Measurements from ENCODE around the gene TMEM38B. TPM values are rescaled to one million over a fixed set of nuclear protein-coding genes. Genes with fewer than 3 reads are reported as not detected.

Gene TMEM38B
- total and polyA plus RNA-seq, 2 experiments from 2014 or later: 9.4 to 14.7 TPM

GRCh38 chr9:105751761-105752160 lies 57.4 kb downstream of the TMEM38B start (continued):
- TF ChIP-seq ZNF462 (CRISPR knock-in tag; IDR thresholded peaks at IDR 0.05) (no peak), POLR2AphosphoS5 (IDR thresholded peaks at IDR 0.05; ENCODE audit: low read depth) (no peak), JUNB (IDR thresholded peaks at IDR 0.05; ENCODE audit: unreplicated experiment) (no peak), CTCF (conservative IDR thresholded peaks at IDR 0.05; ENCODE audit: low read depth in 2 of 2) (no peak), STAT1 (IDR thresholded peaks at IDR 0.05; ENCODE audit: unreplicated experiment) (no peak), NANOG (IDR thresholded peaks at IDR 0.05; ENCODE audit: borderline replicate concordance) (no peak)

- Mint-ChIP-seq H3K27me3 (ENCODE audit: insufficient read depth, low read depth, poor library complexity) (no peaks in the 10 kb centered on the region), H3K36me3 (ENCODE audit: low read depth) (peaks cover 16% of the 10 kb centered on the region), H3K27ac (no peak overlapping the region), H3K4me1 (no peaks in the 10 kb centered on the region), H3K9me3 (peaks cover 15% of the 10 kb centered on the region), H3K4me3 (no peak overlapping the region)
- Histone ChIP-seq H3K4me2 (no peak overlapping the region), H3K36me3 (ENCODE audit: insufficient read depth) (no peaks in the 10 kb centered on the region), H3F3A (replicated peaks; ENCODE audit: low read depth) (no peaks in the 10 kb centered on the region), H2AFZ (no peak overlapping the region), H3K27ac (ENCODE audit: low read depth) (no peak overlapping the region), H3K27me3 (ENCODE audit: insufficient read depth) (no peaks in the 10 kb centered on the region), H3K4me1 (ENCODE audit: insufficient read depth) (no peaks in the 10 kb centered on the region), H3K79me2 (replicated peaks; ENCODE audit: insufficient read depth) (no peaks in the 10 kb centered on the region), H3K4me3 (no peak overlapping the region), H4K20me1 (replicated peaks; ENCODE audit: insufficient read depth) (no peaks in the 10 kb centered on the region), H3K9me2 (ENCODE audit: insufficient read depth) (0 out of 2 replicates have a peak, but pooled peaks cover 3% of the 10 kb centered on the region)
- DNase-seq (ENCODE audit: low spot score) (no peak), ATAC-seq (no peak)
- TF ChIP-seq STAT1 (IDR thresholded peaks at IDR 0.05; ENCODE audit: unreplicated experiment) (no peak), ZNF114 (CRISPR knock-in tag; IDR thresholded peaks at IDR 0.05) (no peak), POLR2AphosphoS5 (IDR thresholded peaks at IDR 0.05; ENCODE audit: low read depth) (no peak), ZNF331 (CRISPR knock-in tag; IDR thresholded peaks at IDR 0.05; ENCODE audit: low read depth) (no peak), ETS1 (IDR thresholded peaks at IDR 0.05) (no peak), NANOG (IDR thresholded peaks at IDR 0.05; ENCODE audit: borderline replicate concordance) (no peak), EZH2 (IDR thresholded peaks at IDR 0.05; ENCODE audit: low read depth, unreplicated experiment) (no peak), REST (IDR thresholded peaks at IDR 0.05; ENCODE audit: unreplicated experiment) (no peak)
Measured at GRCh38 chr9:105757496-105758251, 63.3 kb downstream of the TMEM38B start.

All from GM23338 (cell line).